ENCODE measurements around the gene GSTA3. TPM values are rescaled to one million over a fixed set of nuclear protein-coding genes. Genes with fewer than 3 reads are reported as not detected.

Gene GSTA3
- total and polyA plus RNA-seq, 2 donors (not counting 3 experiments of a cell fraction or from before 2014, with no cell fraction given), result not detected

GRCh38 chr6:52887910-52888524, 21.5 kb downstream of the GSTA3 start:
- TF ChIP-seq EZH2 (IDR thresholded peaks at IDR 0.05; ENCODE audit: borderline replicate concordance, low read depth, low read length, severe bottlenecking) (no peak), FOS (IDR thresholded peaks at IDR 0.05; ENCODE audit: borderline replicate concordance, insufficient read depth, low read length) (no peak), POLR2A (IDR thresholded peaks at IDR 0.05; ENCODE audit: low read depth, low read length) (no peak), JUN (IDR thresholded peaks at IDR 0.05; ENCODE audit: borderline replicate concordance, insufficient read depth, insufficient read length, low read depth) (no peak), MYC (IDR thresholded peaks at IDR 0.05; ENCODE audit: low read depth, low read length) (no peak), GATA2 (IDR thresholded peaks at IDR 0.05; ENCODE audit: insufficient read depth, insufficient read length, low read depth, low read length) (no peak), POLR2AphosphoS5 (IDR thresholded peaks at IDR 0.05; ENCODE audit: insufficient read depth, low read depth, low read length) (no peak)
- TF ChIP-seq, protein P1, sequence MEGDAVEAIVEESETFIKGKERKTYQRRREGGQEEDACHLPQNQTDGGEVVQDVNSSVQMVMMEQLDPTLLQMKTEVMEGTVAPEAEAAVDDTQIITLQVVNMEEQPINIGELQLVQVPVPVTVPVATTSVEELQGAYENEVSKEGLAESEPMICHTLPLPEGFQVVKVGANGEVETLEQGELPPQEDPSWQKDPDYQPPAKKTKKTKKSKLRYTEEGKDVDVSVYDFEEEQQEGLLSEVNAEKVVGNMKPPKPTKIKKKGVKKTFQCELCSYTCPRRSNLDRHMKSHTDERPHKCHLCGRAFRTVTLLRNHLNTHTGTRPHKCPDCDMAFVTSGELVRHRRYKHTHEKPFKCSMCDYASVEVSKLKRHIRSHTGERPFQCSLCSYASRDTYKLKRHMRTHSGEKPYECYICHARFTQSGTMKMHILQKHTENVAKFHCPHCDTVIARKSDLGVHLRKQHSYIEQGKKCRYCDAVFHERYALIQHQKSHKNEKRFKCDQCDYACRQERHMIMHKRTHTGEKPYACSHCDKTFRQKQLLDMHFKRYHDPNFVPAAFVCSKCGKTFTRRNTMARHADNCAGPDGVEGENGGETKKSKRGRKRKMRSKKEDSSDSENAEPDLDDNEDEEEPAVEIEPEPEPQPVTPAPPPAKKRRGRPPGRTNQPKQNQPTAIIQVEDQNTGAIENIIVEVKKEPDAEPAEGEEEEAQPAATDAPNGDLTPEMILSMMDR (IDR thresholded peaks at IDR 0.05; ENCODE audit: extremely low read depth in 1 of 2, insufficient read depth in 1 of 2, low read depth in 1 of 2, low read length in 2 of 2), result no peak
- TF ChIP-seq, protein P2, sequence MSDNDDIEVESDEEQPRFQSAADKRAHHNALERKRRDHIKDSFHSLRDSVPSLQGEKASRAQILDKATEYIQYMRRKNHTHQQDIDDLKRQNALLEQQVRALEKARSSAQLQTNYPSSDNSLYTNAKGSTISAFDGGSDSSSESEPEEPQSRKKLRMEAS (IDR thresholded peaks at IDR 0.05; ENCODE audit: insufficient read depth, insufficient read length), result no peak
- DNase-seq (ENCODE audit: low read depth, low spot score), result no peak
- Histone ChIP-seq H3K79me2 (ENCODE audit: control insufficient read depth, insufficient read depth, low read length) (no peaks in the 10 kb centered on the region), H3K9ac (replicated peaks; ENCODE audit: extremely low read depth, insufficient read depth, low read length) (no peak overlapping the region), H2AFZ (ENCODE audit: low read depth, low read length) (no peak overlapping the region), H3K36me3 (ENCODE audit: control insufficient read depth in 2 of 2, extremely low read depth in 1 of 2, insufficient read depth in 2 of 2, low read length in 2 of 2) (no peaks in the 10 kb centered on the region), H3K27ac (ENCODE audit: insufficient read depth, low read depth, low read length) (no peak overlapping the region), H3K4me2 (ENCODE audit: insufficient read depth, low read length) (no peak overlapping the region), H4K20me1 (replicated peaks; ENCODE audit: control insufficient read depth, extremely low read depth, insufficient read depth, low read length) (no peaks in the 10 kb centered on the region), H3K27me3 (ENCODE audit: control insufficient read depth in 2 of 2, insufficient read depth in 2 of 2, low read length in 2 of 2) (peaks cover 6 to 7% of the 10 kb centered on the region in 2 experiments), H3K4me1 (ENCODE audit: control insufficient read depth, extremely low read depth, insufficient read depth, low read length) (no peaks in the 10 kb centered on the region), H3K9me3 (replicated peaks; ENCODE audit: control insufficient read depth, insufficient read depth, low read length) (no peaks in the 10 kb centered on the region), H3K4me3 (replicated peaks in 1 of 3; ENCODE audit: insufficient read depth in 1 of 3, low read depth in 1 of 3, low read length in 3 of 3) (no peak overlapping the region), H3K9me1 (replicated peaks; ENCODE audit: control insufficient read depth, extremely low read depth, insufficient read depth, low read length) (no peaks in the 10 kb centered on the region)
- FAIRE-seq, result no peak
- BruUV-seq (replicated peaks), result no TSS peak
- POLR2A ChIA-PET, result no interaction called here
- dilution Hi-C loops (cut with MboI; ENCODE audit: extremely low pct_ligation_motif_present, low sequenced_read_pairs) (no loop called here), intact Hi-C loops (cut with micrococcal nuclease) (loop anchor here (10.0 kb wide), 1 partner anchor 473 kb away; no protein-coding TSS in a partner anchor)
- CTCF ChIA-PET, result interaction anchor here (0.9 to 1.2 kb wide), 3 partner anchors 9 to 109 kb away, joined by 3 read pairs; no protein-coding TSS in a partner anchor
